Activated gamma-delta T cell treated with Interleukin-2 at 50 U/mL for 16 hours (primary cell): ENCODE measurements around the gene TET1.
A peak's percentile ranks its signal among the peaks of the same experiment; 100 is the strongest.
"Not testable (repeated sequence)": the region's sequence is repeated elsewhere in the genome, so short reads cannot be mapped to it uniquely, and the experiment has no call there.

Experiments
- DNase-seq: peaks from one replicate; pipeline ENCODE4 v3.0.0-alpha.2; 2020

TET1 gene

DNA sequence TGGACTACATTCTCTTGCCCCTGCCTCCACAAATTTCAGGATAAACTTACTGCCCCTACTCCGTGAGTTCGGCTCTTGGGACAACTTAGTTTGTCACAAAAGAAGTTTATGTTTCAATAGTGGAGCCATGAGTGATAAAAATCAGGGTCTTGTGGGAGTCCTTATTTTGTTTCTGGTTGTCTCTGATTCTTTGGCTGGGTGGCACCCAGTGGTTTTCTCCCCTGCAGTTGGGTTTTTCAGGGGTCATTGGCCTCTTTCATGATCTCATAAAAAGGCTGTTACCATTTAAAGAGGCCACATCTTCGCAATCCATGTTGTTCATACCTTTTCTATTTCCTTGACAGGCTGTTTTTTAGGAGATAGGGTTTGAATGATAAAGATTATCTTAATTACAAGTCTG is 5.5 kb downstream of the TET1 start:
- DNase-seq, result no peak

DNA sequence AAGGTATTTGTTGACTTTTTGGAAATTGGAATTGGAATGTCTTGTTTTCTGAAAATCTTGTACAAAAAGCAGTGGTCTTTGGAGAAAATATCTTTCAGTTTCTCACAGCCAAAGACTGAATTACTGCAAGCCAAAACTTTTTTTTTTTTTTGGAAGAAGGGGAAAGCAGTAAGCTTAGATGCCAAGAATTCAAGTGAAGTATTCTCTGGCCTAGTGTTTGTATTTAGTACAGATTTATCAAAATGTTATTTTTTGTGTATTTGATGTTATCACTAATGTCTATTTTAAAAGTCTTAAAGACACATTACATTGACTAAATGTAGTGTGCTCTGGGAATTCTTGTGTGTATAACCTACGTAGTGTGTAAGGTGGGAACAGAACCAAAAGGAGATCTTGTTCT is 6.2 kb downstream of the TET1 start:
- no peak for DNase-seq

DNA sequence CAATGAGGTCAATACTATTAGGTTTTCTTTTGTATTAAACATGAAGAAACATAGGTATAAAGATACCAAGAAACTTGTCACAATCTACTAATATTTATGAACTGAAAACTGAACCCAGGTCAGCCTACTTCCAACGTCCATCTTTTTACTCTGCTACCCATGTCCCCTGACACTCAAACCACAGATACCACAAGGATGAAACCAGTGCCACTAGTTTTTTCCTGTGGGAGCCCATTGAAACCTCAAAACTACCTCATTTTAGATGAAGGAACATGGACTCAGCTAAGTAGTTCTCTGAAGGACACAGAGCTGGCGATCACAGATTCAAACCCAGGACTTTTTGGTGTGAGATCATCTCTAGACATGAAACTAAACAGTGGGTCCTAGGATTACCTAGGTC is 6.8 kb downstream of the TET1 start:
- DNase-seq, result no peak

DNA sequence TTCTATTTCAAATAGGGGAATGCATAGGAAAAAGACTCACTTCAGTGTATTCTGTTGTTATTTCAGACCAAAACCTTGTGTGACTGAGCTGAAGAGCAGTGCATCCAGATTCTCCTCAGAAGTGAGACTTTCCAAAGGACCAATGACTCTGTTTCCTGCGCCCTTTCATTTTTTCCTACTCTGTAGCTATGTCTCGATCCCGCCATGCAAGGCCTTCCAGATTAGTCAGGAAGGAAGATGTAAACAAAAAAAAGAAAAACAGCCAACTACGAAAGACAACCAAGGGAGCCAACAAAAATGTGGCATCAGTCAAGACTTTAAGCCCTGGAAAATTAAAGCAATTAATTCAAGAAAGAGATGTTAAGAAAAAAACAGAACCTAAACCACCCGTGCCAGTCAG is 12.0 kb downstream of the TET1 start:
- no peak for DNase-seq

DNA sequence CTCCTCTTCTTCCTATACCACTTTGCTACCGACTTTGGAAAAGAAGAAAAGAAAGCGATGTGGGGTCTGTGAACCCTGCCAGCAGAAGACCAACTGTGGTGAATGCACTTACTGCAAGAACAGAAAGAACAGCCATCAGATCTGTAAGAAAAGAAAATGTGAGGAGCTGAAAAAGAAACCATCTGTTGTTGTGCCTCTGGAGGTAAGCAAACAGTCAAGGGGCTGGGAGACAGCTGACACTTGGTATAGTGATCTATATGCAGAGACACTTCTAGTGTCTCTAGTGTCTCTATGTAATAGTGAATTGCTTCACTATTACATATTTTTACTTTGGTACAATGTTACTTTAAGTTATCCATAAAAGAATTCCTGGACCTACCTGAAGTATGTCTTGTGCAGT is 13.9 kb downstream of the TET1 start:
- no peak for DNase-seq

DNA sequence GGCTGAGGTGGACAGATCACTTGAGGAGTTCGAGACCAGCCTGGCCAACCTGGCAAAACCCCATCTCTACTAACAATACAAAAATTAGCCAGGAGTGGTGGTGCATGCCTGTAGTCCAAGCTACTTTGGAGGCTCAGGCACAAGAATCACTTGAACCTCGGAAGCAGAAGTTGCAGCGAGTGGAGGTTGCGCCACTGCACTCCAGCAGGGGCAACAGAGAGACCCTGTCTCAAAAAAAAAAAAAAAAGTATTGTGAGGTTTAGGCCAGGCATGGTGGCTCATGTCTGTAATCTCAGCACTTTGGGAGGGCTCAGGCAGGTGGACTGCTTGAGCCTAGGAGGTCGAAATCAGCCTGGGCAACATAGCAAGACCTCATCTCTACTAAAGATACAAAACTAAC is 16.0 kb downstream of the TET1 start:
- no peak for DNase-seq

DNA sequence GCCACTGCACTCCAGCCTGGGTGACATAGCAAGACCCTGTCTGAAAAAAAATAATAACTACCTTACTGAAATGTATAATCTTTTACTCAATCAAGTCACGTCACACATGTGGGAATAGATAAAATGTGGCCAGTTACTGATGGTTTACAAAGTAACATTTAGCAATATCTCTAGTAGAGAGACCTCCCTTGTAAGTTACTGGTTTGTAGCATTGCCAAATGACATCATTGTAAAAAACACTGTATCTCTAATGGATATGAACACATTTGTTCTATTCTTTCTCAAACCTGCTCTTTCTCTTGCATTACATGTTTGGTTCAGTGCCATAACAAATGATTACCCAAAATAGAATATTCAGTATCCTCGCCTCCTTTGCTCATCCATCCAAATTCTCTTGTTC is 18.8 kb downstream of the TET1 start:
- DNase-seq, result no peak

DNA sequence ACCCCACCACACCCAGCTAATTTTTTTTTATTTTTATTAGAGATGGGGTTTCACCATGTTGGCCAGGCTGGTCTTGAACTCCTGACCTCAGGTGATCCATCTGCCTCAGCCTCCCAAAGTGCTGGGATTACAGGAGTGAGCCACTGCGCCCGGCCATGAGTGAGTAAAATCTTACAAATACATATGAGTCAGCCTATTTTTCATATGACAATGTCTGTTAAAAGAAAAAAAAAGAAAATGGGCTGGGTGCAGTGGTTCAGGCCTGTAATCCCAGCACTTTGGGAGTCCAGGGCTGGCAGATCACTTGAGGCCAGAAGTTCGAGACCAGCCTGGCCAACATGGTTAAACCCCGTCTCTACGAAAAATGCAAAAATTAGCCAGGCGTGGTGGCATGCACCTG is 24.1 kb downstream of the TET1 start:
- DNase-seq, result not testable (repeated sequence)

DNA sequence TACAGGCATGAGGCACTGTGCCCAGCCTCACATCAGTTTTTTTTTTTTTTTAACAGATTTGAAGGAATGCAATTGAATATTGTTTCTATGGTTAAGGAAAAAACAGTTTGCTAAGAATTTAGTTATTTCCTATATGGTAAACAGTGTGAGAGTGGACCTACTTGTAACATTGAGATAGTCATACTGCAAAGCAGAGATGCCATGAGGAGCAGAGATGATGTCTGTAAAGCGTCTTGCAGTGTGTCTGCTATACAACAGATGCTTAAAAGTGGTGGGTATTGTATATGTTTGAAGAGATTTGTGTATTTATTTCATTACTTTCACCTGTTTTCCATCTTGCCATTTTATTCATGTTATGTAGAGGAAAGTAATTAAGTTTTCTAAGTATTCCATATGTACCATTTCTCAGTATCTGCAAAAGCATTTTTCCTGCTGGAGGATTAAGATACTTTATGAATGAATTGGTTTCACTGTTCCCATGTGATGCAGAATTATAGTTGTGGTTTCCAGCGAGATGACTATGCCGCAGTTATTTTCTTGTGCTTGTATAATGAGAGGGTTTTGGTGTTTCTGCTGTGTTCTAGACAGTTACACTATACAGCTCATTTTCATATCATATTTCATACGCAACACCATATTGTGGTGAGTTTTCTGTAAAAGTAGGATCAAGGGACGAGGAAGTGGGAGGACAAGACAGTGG is 26.6 kb downstream of the TET1 start:
- no peak for DNase-seq

DNA sequence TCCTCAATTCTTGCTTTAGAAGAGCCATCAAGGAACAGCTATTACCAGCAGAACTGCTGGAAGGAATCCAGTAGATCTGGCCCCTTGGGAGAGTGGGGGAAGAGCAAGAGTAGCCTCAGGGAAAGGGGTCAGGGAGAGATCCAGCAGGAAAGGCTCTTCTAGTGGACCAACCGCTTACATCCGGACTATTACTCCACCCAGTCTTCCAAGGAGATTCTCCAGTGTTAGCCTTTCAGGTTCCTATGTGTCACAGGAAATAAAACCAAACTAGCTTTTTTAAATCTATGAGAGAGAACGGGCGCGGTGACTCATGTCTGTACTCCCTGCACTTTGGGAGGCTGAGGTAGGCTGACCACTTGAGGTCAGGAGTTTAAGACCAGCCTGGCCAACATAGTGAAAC is 34.3 kb downstream of the TET1 start:
- DNase-seq, result no peak

DNA sequence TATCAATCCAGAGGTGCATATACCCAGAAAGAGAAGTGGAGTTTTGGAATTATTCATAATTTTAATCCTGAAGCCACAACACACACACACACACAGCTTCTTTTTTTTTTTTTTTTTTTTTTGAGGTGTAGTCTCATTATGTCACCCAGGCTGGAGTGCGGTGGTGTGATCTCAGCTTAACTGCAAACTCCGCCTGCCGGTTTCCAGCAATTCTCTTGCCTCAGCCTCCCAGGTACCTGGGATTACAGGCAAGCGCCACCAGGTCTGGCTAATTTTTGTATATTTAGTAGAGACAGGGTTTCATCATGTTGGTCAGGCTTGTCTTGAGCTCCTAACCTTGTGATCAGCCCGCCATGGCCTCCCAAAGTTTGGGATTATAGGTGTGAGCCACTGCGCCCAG is 35.4 kb downstream of the TET1 start:
- DNase-seq, result no peak

DNA sequence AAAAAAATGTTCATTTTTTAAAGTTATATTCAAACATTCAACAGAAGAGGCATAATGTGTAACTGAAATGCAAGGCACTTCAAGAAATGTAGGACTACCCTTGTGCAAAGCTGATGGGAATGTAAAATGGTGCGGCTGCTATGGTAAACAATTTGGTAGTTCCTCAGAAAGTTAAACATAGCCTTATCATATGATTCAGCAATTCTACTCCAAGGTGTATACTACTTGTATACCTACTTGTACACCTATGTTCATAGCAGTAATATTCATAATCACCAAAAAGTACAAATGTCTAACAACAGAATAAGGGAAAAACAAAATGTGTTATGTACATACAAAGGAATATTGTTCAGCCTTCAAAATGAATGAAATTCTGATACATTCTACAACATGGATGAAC is 37.3 kb downstream of the TET1 start:
- DNase-seq, result no peak

DNA sequence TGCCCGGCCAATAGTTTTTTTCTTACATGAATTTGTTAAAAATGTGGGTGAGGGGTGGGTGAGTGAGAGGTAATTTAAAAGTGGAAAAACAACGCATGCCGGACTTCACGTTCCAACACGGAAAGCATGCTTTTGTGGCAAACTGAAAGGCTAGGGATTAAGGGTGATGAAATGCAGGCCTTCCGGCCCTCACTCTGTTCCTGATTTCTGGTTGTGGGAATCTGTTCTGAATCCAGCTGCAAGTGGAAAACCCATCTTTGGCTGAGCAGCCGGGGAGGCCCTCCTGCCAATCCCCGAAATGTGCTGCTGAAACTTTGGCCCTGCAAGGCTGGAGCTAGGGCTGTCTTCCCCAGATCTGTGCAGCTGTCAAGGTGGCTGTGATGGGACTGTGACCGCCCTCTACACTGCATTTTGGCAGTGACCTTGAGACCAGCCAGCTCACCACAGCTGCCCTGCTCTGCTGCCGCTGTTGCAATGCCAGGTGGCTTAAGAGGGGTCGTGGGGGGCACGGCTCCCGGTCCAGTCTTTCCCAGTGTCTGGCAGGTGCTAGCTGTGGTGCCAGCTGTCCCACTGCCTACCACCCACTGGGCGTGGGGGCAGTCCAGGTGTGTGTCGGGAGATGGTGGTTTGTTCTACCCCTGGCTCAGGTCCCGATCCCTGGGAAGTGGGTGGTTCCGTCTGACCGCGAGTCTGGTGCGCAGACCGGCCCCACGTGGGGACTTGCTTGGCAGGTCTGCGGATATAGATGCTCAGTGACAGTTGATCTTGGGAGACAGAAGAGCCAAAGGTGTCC is 39.0 kb downstream of the TET1 start:
- DNase-seq, result no peak

DNA sequence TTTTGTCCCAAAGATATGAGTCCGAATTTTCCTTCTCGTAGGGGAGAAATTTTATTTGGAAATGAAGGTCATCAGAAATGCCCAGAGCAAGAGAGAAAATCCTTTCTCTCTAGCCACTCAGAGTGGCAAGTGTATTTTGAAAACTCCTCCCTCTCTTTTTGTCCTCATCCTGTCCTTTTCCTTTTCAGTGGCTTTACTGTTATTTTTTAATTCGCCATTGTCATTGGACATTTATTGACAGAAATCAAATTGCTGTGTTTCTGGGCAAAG is 39.6 kb downstream of the TET1 start:
- DNase-seq, result no peak

DNA sequence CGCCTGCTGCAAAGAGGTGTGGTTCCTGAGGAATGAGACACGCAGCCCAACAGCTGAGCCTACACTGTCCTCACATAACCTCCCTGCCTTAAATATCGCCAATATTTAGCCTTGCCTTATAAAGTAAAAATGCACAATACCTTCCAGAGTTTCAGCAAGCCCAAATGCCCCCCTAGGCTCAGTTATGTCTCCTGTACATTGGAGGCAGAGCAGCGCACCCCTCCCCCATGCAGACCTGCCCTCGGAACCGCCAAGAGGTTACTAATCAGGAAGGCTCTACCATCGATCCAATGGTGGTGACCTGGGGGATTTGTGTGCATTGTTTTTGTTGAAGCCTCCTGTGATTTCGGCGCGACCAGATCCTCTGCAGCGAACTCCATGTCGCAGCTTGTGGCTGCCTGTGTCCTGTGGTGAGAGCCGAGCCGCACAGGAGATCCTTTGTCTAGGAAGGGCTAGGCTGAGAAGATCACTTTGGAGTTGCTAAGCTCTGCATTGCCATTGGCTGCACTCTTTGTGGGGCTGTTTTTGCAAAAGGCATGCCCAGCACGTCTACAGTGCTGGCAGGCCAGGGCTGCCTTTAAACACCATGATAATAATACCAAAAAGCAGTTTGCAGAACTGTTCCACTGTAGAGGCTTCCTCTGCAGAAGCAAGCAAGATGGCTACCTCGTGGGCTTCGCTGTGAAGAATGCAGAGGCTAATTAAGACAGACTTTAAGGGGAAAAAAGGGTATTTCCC is 40.1 kb downstream of the TET1 start:
- peak; percentile 35 for DNase-seq

DNA sequence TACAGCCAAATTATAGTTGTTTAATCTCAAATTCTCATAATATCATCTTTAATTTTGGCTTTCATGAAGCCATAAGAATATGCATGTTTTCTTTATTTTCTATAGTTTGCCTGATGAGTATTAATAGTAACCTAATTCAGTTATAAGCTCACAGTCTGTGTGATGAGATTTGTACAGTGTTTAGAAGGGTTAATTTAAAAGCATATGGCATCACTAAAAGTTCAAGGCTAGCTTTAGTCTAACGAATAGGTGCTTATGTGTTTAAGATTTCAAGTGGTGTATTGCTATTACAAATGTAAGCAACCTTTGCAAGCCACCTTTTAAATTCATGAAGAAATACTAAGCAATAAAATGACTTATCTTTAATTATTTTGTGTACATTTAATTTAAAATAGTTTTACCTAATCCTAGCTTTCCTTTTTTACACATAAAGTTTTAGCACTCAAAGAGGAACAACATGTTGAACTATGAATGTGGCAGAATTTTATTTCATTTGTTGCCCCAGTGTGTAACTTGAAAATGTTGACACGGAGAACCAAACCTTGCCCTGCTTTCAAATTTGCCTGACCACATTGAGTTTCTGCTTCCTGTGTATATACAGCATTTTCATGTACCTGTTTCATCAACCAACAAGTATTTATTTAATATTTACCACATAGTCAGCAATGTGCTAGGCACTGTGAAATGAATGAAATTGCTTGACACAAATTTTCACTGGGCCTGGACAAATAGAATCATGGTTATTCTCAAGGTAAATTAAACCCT is 41.5 kb downstream of the TET1 start:
- no peak for DNase-seq

DNA sequence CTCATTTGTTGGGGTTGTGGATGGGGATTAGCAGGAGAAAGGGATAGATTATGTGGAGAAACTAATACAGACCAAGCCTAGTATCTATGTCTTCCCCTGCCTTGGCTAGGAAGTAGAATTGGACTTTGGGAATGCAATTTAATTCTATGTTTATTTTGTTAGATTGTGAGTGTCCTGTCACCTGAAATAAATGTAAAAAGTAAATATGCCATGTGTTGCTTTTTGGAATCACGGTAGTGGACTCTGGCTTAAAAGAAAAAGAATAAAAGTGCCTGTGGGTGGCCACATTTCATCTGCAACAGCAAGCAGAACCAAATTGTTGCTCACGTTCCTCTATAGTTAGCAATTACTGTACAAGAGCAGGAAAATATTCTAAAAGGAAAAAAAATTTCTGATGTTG is 42.3 kb downstream of the TET1 start:
- no peak for DNase-seq

DNA sequence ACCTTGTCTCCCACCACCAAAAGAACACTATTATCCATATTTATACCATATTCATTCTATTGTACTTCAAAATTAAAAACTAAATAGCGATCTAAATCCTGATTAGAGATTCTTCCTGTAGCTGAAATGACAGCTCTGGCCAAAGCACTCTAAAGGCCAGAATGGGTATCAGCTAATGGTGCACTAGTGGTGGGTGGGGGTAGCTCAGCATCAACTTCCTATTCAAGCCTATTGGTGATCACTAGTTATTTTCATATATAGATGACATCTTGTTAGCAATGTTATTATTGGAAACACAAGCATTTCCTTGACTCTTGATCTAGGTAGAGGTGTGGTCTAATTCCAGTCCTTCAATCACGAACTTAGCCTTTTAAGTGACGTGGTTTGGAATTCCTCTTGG is 43.6 kb downstream of the TET1 start:
- no peak for DNase-seq

DNA sequence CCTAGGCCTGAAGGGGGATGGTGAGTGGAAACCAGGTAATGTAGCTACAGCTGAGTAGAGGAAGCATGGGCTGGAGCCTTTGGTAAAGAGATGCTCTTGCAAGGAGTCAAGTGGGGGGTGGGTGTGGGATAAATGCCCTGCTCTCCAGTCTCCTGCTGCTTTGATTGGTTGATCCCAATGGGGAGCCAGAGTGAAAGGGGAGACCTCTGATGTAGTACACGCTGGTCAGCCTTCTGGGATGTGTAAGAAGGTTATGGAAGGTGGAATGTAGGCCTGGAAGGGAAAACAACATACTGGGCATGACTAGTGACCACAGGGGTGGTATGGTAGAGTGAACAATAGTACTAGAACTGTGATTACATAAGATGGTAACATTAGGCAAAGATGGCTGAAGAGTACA is 44.3 kb downstream of the TET1 start:
- DNase-seq, result no peak

DNA sequence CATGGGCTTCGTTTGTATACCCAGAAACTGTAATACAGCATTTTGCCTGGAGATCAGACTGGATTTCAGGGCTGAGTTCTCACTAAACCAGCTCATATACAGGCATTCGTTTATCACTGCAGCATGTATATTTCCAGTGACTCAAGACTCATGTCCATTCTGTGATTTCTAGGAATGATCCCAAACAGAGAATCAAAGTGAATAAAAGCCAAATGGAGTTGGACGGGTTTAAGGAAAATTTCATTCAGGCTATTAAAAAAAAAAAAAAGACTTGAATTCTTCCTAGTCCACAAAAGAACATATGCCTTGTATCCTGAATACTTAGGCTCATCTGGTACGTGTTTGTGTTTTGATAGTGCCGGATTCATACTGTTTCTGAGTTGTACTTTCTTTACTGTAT is 46.8 kb downstream of the TET1 start:
- DNase-seq, result no peak

DNA sequence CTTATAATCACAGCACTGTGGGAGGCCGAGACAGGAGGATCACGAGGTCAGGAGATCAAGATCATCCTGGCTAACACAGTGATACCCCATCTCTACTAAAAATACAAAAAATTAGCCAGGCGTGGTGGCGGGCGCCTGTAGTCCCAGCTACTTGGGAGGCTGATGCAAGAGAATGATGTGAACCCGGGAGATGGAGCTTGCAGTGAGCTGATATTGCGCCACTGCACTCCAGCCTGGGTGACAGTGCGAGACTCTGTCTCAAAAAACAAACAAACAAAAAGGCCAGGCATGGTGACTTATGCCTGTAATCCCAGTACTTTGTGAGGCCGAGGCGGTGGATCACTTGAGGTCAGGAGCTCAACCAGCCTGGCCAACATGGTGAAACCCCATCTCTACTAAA is 49.9 kb downstream of the TET1 start:
- not testable (repeated sequence) for DNase-seq

DNA sequence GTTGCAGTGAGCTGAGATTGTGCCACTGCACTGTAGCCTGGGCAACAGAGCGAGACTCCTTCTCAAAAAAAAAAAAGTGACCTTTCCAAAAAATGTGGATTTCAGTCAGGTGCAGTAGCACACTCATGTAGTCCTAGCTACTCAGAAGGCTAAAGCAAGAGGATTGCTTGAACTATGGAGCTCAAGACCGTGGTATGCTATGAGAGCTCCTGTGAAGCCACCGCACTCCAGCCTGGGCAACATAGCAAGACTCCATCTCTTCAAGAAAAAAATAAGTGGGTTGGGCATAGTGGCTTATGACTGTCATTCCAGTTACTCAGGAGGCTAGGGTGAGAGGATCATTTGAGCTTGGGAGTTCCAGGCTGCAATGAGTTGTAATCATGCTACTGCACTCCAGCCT is 51.1 kb downstream of the TET1 start:
- DNase-seq, result no peak

DNA sequence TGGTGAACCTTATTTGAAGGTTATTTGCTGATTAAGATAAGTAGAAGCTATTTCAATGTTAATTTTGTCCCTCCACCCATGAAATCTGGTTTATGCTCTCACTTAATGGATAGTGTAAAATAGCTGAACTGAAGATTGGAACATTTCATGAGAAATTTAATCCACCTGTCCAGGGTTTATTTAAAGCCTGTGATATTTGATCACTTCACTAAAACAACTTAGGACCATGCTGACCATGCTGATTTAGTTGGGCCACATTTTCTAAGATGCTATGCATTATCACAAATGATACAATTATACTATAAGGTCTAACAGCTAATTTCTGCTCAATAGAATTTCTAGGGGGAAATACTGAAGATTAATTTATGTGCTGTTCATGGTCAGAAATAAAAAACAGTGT is 53.8 kb downstream of the TET1 start:
- DNase-seq, result not testable (repeated sequence)

DNA sequence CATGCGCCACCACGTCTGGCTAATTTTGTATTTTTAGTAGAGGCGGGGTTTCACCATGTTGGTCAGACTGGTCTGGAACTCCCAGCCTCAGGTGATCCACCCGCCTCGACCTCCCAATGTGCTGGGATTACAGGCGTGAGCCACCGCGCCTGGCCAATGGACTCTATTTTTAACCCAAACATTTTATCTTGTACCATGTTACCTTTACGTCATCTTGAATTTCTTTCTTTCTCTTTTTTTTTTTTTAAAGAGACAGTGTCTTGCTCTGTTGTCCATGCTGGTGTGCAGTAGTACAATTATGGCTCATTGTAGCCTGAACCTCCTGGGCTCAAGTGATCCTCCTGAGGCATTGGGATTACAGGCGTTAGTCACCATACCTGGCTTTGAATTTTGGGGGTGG is 57.6 kb downstream of the TET1 start:
- not testable (repeated sequence) for DNase-seq
